Peyer's patch (tissue), 4 donors: ENCODE measurements around the gene RHOG. TPM values are rescaled to one million over a fixed set of nuclear protein-coding genes. Genes with fewer than 3 reads are reported as not detected.

Experiments used
- DNase-seq, 3 donors: peaks; one replicate each; pipeline ENCODE4 v3.0.0-alpha.2; 2017 to 2019
- H3K27ac ChIP-seq, 4 donors: fragments of 200-600 bp; sonication (generic); one replicate each; pipeline ENCODE4 v1.5.1; 2016 to 2019
- H3K27me3 ChIP-seq, 2 donors: fragments of 200-600 bp; sonication (generic); one replicate each; pipeline ENCODE4 v1.5.1; 2019
- H3K36me3 ChIP-seq, 3 donors: fragments of 200-600 bp; sonication (generic); one replicate each; pipeline ENCODE4 v1.5.1; 2016 to 2019
- H3K4me1 ChIP-seq, 4 donors: fragments of 200-600 bp; sonication (generic); one replicate each; pipeline ENCODE4 v1.5.1; 2016 to 2019
- H3K4me3 ChIP-seq, 4 donors: fragments of 200-600 bp; sonication (generic); 1 replicate in 3 of 4; 2 replicates in 1 of 4; pipeline ENCODE4 v1.5.1; 2016 to 2019; ENCODE audit warnings: mild to moderate bottlenecking in 1 of 4
- H3K9me3 ChIP-seq, 4 donors: fragments of 200-600 bp; sonication (generic); one replicate each; pipeline ENCODE4 v1.5.1; 2016 to 2019; ENCODE audit warnings: mild to moderate bottlenecking in 1 of 4
- CTCF ChIP-seq, 6 experiments: fragments of 450-650 bp in 4 of 6; fragments of 200-600 bp in 2 of 6; sonication (generic) in 1 of 6; IDR thresholded peaks; one replicate each; pipeline ENCODE4 v1.5.1; 2017 to 2019; ENCODE audit warnings: antibody characterized with exemption in 6 of 6, mild to moderate bottlenecking in 3 of 6, moderate library complexity in 1 of 6
- POLR2A ChIP-seq, 2 donors: fragments of 450-650 bp; IDR thresholded peaks; one replicate each; pipeline ENCODE4 v1.5.1; 2017; ENCODE audit warnings: antibody characterized with exemption in 2 of 2, mild to moderate bottlenecking in 2 of 2, moderate library complexity in 2 of 2
- total RNA-seq, 4 donors: library from RNA; depleted of rRNA; stranded (reverse); fragments of >200 nt; gene quantifications; one replicate each; pipeline ENCODE4 v1.1.0, GENCODE V29; 2016

RHOG gene
- total RNA-seq, 4 donors from 2014 or later = 33.8 to 83.0 (median 67.0) TPM

DNA sequence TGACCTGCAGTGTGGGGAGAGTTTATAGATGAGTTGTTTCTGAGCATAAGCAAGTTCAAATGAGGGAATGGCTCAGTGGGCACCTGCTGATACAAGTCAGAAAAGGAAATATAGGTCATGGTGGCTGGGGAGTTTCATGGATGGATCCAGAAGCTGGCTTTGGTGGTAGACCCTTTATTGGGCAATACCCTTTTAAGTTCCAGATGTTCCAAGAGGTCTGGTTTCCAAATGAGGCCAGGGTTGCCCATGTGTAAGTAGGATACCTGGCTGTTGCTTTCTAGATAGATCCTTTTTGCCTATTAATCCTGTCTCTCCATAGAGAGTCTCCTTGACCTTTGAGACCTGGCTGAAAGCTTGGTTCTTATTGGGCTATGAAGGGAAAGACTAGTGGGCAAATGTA lies 16.9 kb upstream of the RHOG start:
- no peak for TF ChIP-seq POLR2A (IDR thresholded peaks at IDR 0.05)
- TF ChIP-seq CTCF (IDR thresholded peaks at IDR 0.05) = no peak
- H3K4me3 ChIP-seq = peak overlapping the region in 3 of 4 donors; percentile 41 to 83 (median 79)
- H3K27ac ChIP-seq = peak overlapping the region in 1 of 4 donors; percentile 13
- no peak for DNase-seq
- H3K4me1 ChIP-seq = peaks cover 6 to 60% (median 46%) of the 10 kb centered on the region in 4 donors
- no peaks in the 10 kb centered on the region for H3K27me3 ChIP-seq
- no peaks in the 10 kb centered on the region for H3K9me3 ChIP-seq
- no peaks in the 10 kb centered on the region for H3K36me3 ChIP-seq

- Histone ChIP-seq H3K27ac (peak overlapping the region in 3 of 4 donors; percentile 97 to 99 (median 97)), H3K27me3 (no peaks in the 10 kb centered on the region), H3K9me3 (no peaks in the 10 kb centered on the region), H3K36me3 (no peaks in the 10 kb centered on the region), H3K4me3 (peak overlapping the region; percentile 79 to 96 (median 89)), H3K4me1 (peaks cover 6 to 60% (median 46%) of the 10 kb centered on the region in 4 donors)
- TF ChIP-seq POLR2A (IDR thresholded peaks at IDR 0.05) (no peak), CTCF (IDR thresholded peaks at IDR 0.05) (no peak)
- DNase-seq = no peak
Measured at GRCh38 chr11:3856856-3857553, 16.2 kb upstream of the RHOG start.

- TF ChIP-seq CTCF (IDR thresholded peaks at IDR 0.05) (no peak), POLR2A (IDR thresholded peaks at IDR 0.05) (no peak)
- H3K27ac ChIP-seq = peak overlapping the region; percentile 97 to 99 (median 98)
- no peaks in the 10 kb centered on the region for H3K27me3 ChIP-seq
- peak overlapping the region; percentile 79 to 96 (median 89) for H3K4me3 ChIP-seq
- no peaks in the 10 kb centered on the region for H3K9me3 ChIP-seq
- peaks cover 6 to 56% (median 42%) of the 10 kb centered on the region in 4 donors for H3K4me1 ChIP-seq
- peak; percentile 59 to 80 (median 77) for DNase-seq
- no peaks in the 10 kb centered on the region for H3K36me3 ChIP-seq
Measured at GRCh38 chr11:3855808-3856491, 15.2 kb upstream of the RHOG start.

DNA sequence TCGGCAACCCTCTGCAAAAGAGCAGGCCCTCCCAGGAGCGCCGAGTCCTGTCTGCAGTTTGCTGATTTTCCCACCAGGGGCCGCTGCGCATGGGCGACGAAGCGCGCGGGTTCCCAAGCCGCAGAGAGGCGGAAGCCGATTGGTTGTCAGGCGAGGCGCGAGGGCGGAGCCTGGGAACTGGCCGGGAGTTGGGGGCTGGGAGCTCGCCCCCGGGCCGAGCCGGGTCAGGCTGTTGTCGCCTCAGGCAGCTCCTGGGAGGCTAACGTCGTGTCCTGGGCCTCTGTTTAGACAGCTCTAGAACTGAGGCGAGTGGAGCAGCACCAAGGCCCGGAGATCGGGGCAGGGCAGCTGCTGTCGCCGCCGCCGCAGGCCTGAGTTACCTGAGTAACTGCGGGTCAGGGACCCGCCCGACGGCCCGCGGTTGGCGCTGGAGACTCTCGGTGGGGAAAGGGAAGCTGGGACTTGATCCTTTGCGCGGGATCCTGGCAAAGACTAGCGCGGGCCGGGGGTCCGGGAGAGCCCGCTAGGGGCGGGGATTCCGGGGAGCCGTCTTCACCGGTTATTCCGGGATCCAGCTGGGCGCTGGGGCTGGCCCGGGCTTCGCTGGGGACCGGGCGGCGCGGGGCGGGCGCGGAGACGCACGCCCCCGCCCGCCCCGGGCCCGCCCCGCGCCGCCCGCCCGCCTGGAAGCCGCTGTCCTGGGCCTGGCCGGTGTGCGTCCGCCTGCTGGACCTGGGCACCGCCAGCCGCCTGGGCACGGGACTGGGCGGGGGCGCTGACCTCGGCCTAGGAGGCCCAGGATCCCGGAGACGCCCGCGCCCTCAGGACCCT lies 14.4 kb upstream of the RHOG start, which contains the start of gene STIM1:
STIM1 (plus strand) TSS at position 688 of the 831 bp plus-strand sequence. CDS start 607 bp downstream, outside the sequence.
- no peaks in the 10 kb centered on the region for H3K27me3 ChIP-seq
- DNase-seq = peak; percentile 95 to 97 (median 97)
- peak within 1 kb of the TSS; percentile 97 to 99 (median 98) for H3K27ac ChIP-seq
- H3K4me1 ChIP-seq = peaks cover 6 to 50% (median 36%) of the 10 kb centered on the region in 4 donors
- TF ChIP-seq POLR2A (IDR thresholded peaks at IDR 0.05) (peak; percentile 60 to 73), CTCF (IDR thresholded peaks at IDR 0.05) (peak; percentile 98 to 99 (median 99))
- peak within 1 kb of the TSS; percentile 79 to 96 (median 89) for H3K4me3 ChIP-seq
- H3K9me3 ChIP-seq = no peaks in the 10 kb centered on the region
- H3K36me3 ChIP-seq = no peaks in the 10 kb centered on the region

DNA sequence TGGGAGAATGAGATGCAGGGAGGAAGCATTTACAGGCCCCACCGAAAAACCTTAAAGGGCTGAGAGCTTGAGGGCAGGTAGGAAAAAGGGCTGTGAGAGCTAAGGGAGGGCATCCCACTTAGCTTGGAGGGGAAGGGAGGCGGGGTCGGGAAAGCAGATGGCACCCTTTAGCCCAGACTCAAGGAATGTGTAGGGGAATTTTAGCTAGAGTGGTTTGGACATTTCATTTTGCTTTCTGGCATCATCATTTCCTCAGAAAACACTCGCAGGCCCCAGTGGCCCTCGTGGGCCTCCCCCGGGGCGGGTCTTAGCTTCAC lies 13.9 kb upstream of the RHOG start:
- Histone ChIP-seq H3K27me3 (no peaks in the 10 kb centered on the region), H3K9me3 (no peaks in the 10 kb centered on the region), H3K4me1 (peaks cover 6 to 45% (median 32%) of the 10 kb centered on the region in 4 donors), H3K4me3 (peak overlapping the region; percentile 79 to 96 (median 89)), H3K27ac (peak overlapping the region; percentile 97 to 99 (median 98)), H3K36me3 (no peaks in the 10 kb centered on the region)
- DNase-seq = no peak
- TF ChIP-seq CTCF (IDR thresholded peaks at IDR 0.05) = no peak
- no peak for TF ChIP-seq POLR2A (IDR thresholded peaks at IDR 0.05)
